GM19240 (cell line): ENCODE results near the gene PIP4K2A.

ENCODE experiments used
- DNase-seq: peaks from one replicate; pipeline ENCODE4 v3.0.0; 2011; ENCODE audit warnings: low spot score; ENCODE audit not compliant: insufficient read length

Gene PIP4K2A

GRCh38 chr10:22641743-22642142 is 72.6 kb downstream of the PIP4K2A start:
- DNase-seq: no peak

- DNase-seq: no peak
These were observed 74.0 kb downstream of the PIP4K2A start for GRCh38 chr10:22640359-22640758.

GRCh38 chr10:22638863-22639262 is 75.5 kb downstream of the PIP4K2A start:
- no peak for DNase-seq

DNA sequence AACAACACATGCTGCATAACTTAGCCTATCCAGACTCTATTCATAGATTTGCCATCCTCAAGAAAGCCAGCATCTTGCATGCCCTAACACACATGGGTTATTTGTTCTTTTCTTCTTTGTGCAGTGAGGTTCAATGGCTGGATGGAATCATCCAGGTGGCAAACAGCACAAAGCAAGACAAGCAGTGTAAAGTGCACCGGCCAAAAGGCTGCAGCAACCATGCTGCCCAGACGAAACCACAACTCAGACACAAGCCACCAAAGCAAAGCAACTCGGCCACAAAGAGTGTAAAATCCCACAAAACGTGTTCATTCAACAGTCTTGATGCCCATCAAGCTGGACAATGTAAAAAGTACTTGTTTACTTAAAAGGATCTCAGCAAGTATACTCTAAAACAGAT is 76.9 kb downstream of the PIP4K2A start:
- no peak for DNase-seq

DNA sequence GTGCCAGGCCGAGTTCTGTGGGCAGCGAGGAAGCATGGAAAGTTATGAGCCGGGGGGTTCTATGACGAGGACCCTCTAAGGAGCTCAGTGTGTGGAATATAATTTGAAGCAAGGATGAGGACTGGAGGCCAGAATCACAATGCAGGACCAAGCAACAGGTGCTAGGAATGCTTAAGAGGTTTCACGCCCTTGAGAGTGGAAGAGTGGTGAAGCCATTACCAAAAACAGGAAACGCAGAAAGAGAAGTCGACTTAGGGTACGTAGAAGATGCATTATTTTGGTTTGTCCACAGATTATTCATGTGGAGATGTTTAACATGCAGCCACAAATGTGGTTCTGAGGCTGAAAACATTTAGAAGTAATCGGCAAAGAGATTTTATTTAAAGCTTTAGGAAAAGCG is 78.7 kb downstream of the PIP4K2A start:
- DNase-seq: no peak

GRCh38 chr10:22634606-22635459 is 79.5 kb downstream of the PIP4K2A start:
- no peak for DNase-seq

GRCh38 chr10:22634093-22634492 is 80.3 kb downstream of the PIP4K2A start:
- DNase-seq: no peak

DNA sequence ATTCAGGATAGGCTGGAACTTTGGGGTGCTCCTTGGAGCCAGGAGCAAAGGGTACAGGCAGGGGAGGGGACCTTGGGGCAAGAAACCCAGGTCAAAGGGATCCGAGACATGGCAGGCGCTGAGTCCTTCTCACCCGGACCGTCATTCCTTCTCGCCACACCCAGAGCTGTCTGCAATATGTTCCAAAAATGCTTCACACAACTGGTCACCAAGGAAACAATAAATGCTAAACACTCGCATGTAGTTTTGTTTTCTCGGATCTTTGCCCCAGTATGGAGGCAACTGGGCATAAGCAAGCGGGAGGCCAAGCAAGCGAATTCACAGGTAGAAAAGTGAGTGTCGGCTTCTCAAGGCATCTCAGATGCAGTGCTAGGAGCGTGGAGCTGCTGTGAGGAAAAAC is 80.8 kb downstream of the PIP4K2A start:
- DNase-seq: no peak

DNA sequence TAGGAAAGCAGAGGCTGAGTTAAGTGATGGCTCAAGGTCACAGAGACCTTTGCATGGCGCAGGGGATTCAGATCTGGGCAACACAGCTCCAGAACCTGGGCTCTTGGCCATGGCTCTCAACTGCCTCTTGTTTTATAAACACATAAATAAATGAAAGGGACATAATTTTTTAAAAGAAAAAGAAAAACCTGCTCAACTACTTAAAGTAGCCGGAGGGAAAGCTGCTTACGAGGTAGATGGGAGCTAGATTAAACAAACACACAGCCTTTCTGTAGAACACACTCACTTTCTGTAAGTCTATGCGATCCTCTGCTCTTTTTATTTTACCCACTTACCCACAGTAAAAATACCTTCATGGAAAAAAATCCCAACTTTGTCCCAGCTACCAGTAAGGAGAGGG is 81.3 kb downstream of the PIP4K2A start:
- no peak for DNase-seq

DNA sequence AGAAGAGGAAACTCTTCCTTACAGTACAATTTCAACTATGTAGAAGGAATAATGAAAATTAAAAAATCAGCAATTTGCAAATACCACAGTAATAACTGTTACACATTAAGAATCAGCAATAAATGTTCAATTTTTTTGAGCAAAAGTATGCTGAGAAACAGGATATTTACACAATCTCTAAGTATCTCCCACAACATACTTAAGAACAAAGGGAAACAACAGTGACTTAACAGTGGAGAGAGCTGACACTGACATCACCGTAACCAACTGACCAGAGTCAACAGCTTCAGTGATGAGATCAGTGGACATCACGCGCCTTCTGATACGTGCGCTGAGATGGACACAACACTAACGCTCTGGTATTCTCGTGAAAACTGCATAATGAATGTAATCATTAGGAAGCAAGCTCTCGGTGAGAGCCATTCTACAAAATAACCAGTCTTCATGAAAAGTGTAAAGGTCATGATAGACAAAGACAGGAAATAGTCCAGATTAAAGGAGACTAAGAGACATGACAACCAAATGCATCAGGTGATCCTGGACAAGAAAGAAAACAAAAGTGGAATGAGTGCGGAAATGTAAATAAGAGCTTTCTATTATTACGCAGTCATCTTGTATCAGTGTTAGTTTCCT is 82.6 kb downstream of the PIP4K2A start:
- no peak for DNase-seq

GRCh38 chr10:22631185-22631584 is 83.2 kb downstream of the PIP4K2A start:
- DNase-seq: no peak

- DNase-seq: peak; percentile 23
These were observed 83.9 kb downstream of the PIP4K2A start for GRCh38 chr10:22630234-22631174.

- no peak for DNase-seq
These were observed 84.5 kb downstream of the PIP4K2A start for GRCh38 chr10:22629852-22630233.

DNA sequence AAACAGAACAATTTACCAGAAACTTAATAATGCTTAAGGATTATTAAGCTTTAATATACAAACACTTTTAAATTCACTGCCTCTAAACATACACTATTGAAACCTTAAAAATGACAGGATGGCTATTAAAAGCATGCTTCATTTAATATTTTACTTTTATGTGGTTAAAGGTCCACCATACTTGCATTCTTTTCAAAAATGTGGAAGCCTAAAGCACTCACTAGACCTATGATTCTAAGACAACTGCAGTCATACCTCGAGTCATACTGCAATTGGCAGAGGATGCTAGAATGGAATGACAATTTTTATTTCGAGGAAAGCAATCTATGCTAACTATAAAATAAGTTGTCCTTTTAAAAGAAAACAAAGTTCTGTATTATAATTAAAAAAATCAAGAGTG is 85.3 kb downstream of the PIP4K2A start:
- no peak for DNase-seq

GRCh38 chr10:22628309-22628708 is 86.1 kb downstream of the PIP4K2A start:
- DNase-seq: no peak

- no peak for DNase-seq
These were observed 87.6 kb downstream of the PIP4K2A start for GRCh38 chr10:22626784-22627183.

- DNase-seq: no peak
These were observed 88.7 kb downstream of the PIP4K2A start for GRCh38 chr10:22625516-22626290.

- DNase-seq: no peak
These were observed 90.1 kb downstream of the PIP4K2A start for GRCh38 chr10:22624287-22624738.

DNA sequence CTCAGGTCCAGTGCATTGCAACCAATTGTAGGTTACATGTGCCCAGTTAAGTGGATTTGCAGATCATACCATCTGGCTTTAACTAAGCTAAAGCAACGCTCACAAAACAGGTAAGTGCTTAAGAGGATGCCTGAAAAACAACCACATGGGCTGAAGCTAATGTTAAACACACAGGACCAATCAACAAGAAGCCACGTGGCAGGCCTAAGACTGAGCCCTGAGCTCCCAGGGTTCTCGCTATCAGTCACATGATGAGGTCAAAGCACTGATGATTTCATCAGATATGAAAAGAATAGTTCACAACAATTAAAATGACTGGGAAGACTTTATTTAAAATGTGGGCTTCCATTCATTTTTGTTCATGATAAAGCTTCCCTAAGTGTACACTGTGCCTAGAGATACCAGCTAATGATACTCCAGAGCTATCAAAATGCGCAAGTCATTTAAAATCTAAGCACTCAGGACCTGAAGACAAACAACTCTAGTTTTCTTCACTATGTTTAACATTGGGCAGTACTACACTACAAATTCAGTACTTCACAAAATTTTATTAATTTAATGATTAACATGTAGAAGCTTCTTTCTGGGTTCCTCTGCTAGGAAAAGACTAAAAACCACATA is 90.6 kb downstream of the PIP4K2A start:
- DNase-seq: no peak

GRCh38 chr10:22622242-22622806 is 92.1 kb downstream of the PIP4K2A start:
- DNase-seq: no peak
